Esophagus muscularis mucosa (tissue), 4 donors: ENCODE measurements around the gene KBTBD13. TPM values are rescaled to one million over a fixed set of nuclear protein-coding genes. Genes with fewer than 3 reads are reported as not detected.

Experiments used
- DNase-seq: peaks from one replicate; pipeline ENCODE4 v3.0.0-alpha.2; 2017; ENCODE audit errors: extremely low spot score
- H3K27ac ChIP-seq, 4 donors: fragments of 200-600 bp; sonication (generic); replicated peaks in 1 of 4; 1 replicate in 3 of 4; 2 replicates in 1 of 4; pipeline ENCODE4 v1.5.1; 2016 to 2019; ENCODE audit warnings: mild to moderate bottlenecking in 1 of 4
- H3K27me3 ChIP-seq, 4 donors: fragments of 200-600 bp; sonication (generic); one replicate each; pipeline versions ENCODE4 v1.5.1 to v1.6.0; 2016 to 2019
- H3K36me3 ChIP-seq, 4 donors: fragments of 200-600 bp; sonication (generic); one replicate each; pipeline ENCODE4 v1.5.1; 2016 to 2019
- H3K4me1 ChIP-seq, 4 donors: fragments of 200-600 bp; sonication (generic); one replicate each; pipeline ENCODE4 v1.5.1; 2016 to 2019
- H3K4me3 ChIP-seq, 4 donors: fragments of 200-600 bp; sonication (generic); 1 replicate in 2 of 4; 2 replicates in 2 of 4; pipeline ENCODE4 v1.5.1; 2016 to 2019; ENCODE audit warnings: mild to moderate bottlenecking in 4 of 4, moderate library complexity in 1 of 4
- H3K9me3 ChIP-seq, 4 donors: fragments of 200-600 bp; sonication (generic); 1 replicate in 3 of 4; 2 replicates in 1 of 4; pipeline ENCODE4 v1.5.1; 2016 to 2019
- EP300 ChIP-seq: sonication (generic); formaldehyde crosslinking; IDR thresholded peaks from one replicate; pipeline ENCODE4 v1.6.1; 2017; ENCODE audit warnings: antibody characterized with exemption
- POLR2A ChIP-seq: fragments of 450-650 bp; IDR thresholded peaks from one replicate; pipeline ENCODE4 v1.6.1; 2017; ENCODE audit warnings: antibody characterized with exemption, moderate library complexity, mild to moderate bottlenecking, low read depth
- POLR2AphosphoS5 ChIP-seq, 2 donors: sonication (generic); formaldehyde crosslinking; IDR thresholded peaks; one replicate each; pipeline ENCODE4 v1.6.1; 2017; ENCODE audit warnings: antibody characterized with exemption in 2 of 2
- WGBS: methylation state at CpG from one replicate; pipeline ENCODE4 v1.1.5; 2018; 5-methylcytosine and 5-hydroxymethylcytosine counted together
- intact Hi-C: fragments of 100-400 bp; cut with DNase I; formaldehyde crosslinking; loops from one replicate; pipeline ENCODE4 v1.15.1; 2023
- total RNA-seq, 4 donors: library from RNA; depleted of rRNA; stranded (reverse); fragments of >200 nt; gene quantifications; one replicate each; pipeline versions ENCODE4 v1.1.0 to v1.2.1, GENCODE V29; 2016
- TF ChIP-seq, protein P1 (sequence below), 3 experiments: fragments of 200-600 bp in 2 of 3; fragments of 450-650 bp in 1 of 3; sonication (generic) in 2 of 3; IDR thresholded peaks; one replicate each; pipeline ENCODE4 v1.5.1; 2017 to 2019; ENCODE audit warnings: antibody characterized with exemption in 3 of 3, mild to moderate bottlenecking in 2 of 3, moderate library complexity in 1 of 3

KBTBD13 gene
- total RNA-seq, 4 donors from 2014 or later, result 0.17 TPM; not detected in 3

DNA sequence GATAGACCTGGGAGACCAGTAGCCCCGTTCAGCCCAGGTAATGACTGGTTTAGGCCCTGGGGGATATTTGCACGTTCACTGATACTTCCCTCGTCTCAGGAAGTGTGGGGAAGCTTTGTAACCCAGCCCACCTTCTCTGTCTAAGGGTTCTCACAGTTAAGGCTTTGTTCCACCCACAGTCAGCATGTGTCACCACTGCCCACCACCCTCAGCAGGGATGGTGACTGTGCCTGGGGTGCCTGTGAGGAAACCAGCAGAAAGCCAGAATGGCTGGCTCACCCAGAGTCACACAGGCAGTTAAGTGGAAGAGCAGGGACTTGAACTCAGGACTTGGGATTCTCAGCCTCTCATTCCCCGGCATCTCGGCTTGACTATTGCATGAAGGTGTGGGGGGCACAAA is 5.2 kb downstream of the KBTBD13 start:
- H3K36me3 ChIP-seq, result no peaks in the 10 kb centered on the region
- intact Hi-C loops, result loop anchor here (10.0 kb wide), 1 partner anchor 237 kb away; the partner anchor contains the start of gene PLEKHO2
- no peak overlapping the region for H3K4me3 ChIP-seq
- no peaks in the 10 kb centered on the region for H3K9me3 ChIP-seq
- H3K27ac ChIP-seq, result peak overlapping the region; percentile 69 to 96 (median 93)
- 89% methylated on average over 5 of the region's 5 CpGs for WGBS
- TF ChIP-seq POLR2A (no peak), EP300 (no peak), POLR2AphosphoS5 (IDR thresholded peaks at IDR 0.05) (no peak)
- TF ChIP-seq, protein P1, sequence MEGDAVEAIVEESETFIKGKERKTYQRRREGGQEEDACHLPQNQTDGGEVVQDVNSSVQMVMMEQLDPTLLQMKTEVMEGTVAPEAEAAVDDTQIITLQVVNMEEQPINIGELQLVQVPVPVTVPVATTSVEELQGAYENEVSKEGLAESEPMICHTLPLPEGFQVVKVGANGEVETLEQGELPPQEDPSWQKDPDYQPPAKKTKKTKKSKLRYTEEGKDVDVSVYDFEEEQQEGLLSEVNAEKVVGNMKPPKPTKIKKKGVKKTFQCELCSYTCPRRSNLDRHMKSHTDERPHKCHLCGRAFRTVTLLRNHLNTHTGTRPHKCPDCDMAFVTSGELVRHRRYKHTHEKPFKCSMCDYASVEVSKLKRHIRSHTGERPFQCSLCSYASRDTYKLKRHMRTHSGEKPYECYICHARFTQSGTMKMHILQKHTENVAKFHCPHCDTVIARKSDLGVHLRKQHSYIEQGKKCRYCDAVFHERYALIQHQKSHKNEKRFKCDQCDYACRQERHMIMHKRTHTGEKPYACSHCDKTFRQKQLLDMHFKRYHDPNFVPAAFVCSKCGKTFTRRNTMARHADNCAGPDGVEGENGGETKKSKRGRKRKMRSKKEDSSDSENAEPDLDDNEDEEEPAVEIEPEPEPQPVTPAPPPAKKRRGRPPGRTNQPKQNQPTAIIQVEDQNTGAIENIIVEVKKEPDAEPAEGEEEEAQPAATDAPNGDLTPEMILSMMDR (IDR thresholded peaks at IDR 0.05), result no peak
- DNase-seq, result no peak
- peaks cover 0 to 12% (median 0%) of the 10 kb centered on the region in 4 donors for H3K27me3 ChIP-seq
- peaks cover 78 to 93% (median 82%) of the 10 kb centered on the region in 4 donors for H3K4me1 ChIP-seq

DNA sequence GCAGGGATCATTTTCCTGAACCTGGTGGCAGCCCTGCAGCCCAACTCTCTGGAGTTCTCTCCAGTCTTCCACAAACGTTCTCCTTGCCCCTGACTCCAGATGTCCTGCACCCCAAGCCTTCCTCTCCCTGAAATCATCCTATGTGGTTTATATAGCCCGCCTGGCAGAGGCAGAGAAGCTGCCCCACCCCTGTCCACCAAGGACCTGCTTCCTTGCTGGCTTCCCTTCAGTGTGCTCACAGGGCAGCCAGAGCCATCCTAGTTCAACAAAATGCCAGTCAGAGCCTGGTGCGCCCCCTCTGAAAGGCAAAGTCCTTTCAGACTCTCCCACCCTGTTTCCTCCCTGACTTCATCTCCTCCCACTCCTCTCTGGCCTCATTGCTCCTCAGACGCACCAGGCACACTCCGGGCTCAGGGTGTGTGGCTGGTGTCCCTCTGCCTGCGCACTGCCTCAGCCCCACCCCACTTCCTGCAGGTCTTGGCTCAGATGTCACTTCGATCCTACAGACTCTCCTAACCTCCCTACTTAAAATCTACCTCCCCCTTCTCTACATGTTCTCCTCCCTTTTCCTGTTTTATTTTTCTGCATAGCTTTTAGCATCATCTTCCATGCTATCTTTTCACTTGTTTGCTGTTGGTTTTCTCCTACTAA is 5.9 kb downstream of the KBTBD13 start:
- no peak overlapping the region for H3K4me3 ChIP-seq
- no peak for DNase-seq
- H3K36me3 ChIP-seq, result no peaks in the 10 kb centered on the region
- intact Hi-C loops, result loop anchor here (10.0 kb wide), 1 partner anchor 238 kb away; the partner anchor contains the start of gene PLEKHO2
- TF ChIP-seq POLR2AphosphoS5 (IDR thresholded peaks at IDR 0.05), result peak in 1 of 2 donors; percentile 24
- TF ChIP-seq EP300, result no peak
- H3K27me3 ChIP-seq, result peaks cover 0 to 5% (median 0%) of the 10 kb centered on the region in 4 donors
- WGBS, result 26% methylated on average over 7 of the region's 7 CpGs
- H3K9me3 ChIP-seq, result no peaks in the 10 kb centered on the region
- H3K27ac ChIP-seq, result peak overlapping the region; percentile 69 to 96 (median 93)
- H3K4me1 ChIP-seq, result peaks cover 78 to 93% (median 82%) of the 10 kb centered on the region in 4 donors

DNA sequence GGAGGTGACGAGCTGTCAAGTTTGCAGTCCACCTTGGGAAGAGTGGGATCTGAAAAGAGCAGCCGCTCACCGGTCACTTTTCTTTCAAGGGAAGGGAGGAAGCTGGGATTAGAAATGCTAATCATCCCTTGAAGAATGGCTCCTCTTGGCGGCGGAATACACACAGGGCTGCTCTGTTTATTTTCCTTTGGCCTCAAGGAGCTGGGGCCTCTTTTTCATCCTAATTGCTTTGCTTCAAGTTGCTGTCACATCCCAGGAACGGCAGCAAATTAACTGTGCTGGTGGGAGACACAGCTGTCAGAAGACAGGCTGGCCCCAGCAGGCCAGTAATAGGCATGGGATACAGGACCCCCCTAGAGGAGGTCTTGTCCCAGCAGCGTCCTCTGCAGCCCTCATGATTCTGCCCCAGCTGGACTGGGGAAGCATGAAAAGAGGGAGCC is 6.7 kb downstream of the KBTBD13 start:
- DNase-seq, result no peak
- 31% methylated on average over 7 of the region's 7 CpGs for WGBS
- H3K36me3 ChIP-seq, result no peaks in the 10 kb centered on the region
- intact Hi-C loops, result loop anchor here (10.0 kb wide), 1 partner anchor 238 kb away; the partner anchor contains the start of gene PLEKHO2
- no peaks in the 10 kb centered on the region for H3K27me3 ChIP-seq
- TF ChIP-seq POLR2A (no peak), EP300 (no peak), POLR2AphosphoS5 (IDR thresholded peaks at IDR 0.05) (peak; percentile 13 to 22)
- TF ChIP-seq, protein P1 (IDR thresholded peaks at IDR 0.05), result peak; percentile 48 to 74 (median 60)
- H3K4me1 ChIP-seq, result peaks cover 78 to 92% (median 82%) of the 10 kb centered on the region in 4 donors
- H3K4me3 ChIP-seq, result no peak overlapping the region
- no peaks in the 10 kb centered on the region for H3K9me3 ChIP-seq
- peak overlapping the region; percentile 69 to 96 (median 93) for H3K27ac ChIP-seq

DNA sequence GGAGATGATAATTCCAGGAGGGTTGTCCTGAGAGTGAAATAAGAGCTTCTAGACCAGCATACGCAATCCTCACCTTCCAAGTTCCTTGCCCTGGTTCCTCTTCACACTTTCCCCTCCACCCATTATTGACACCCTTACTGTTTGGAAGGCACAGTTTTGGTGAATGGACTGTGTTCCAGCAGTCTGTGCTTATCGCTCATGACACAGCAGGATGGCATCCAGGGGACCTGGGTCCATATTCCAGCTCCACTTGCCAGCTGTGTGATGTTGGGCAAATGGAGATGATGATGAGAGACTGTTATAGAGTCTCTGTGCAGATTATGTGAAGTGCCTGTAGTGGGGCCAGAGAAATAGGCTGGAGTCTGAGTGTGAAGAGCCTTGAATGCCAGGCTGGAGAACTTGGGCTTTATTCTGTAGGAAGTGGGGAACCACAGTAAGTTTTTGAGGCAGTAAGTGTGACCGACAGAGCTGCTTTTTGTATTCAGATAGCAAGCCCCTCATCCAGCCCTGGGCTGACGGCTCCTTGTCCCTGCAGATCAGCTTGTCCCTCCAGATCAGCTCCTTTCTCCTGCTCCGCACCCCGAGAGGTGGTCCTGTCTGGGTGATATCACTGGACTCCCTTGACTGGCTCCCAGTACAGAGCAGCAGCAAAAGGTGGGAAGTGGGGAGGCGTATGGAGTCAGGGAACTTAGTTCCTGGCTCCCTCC is 8.1 kb downstream of the KBTBD13 start:
- intact Hi-C loops, result loop anchor here (10.0 kb wide), 1 partner anchor 240 kb away; the partner anchor contains the start of gene PLEKHO2
- Histone ChIP-seq H3K36me3 (no peaks in the 10 kb centered on the region), H3K9me3 (no peaks in the 10 kb centered on the region), H3K4me3 (no peak overlapping the region), H3K27ac (peak overlapping the region; percentile 91 to 96 (median 95)), H3K27me3 (no peaks in the 10 kb centered on the region), H3K4me1 (peaks cover 90 to 94% (median 92%) of the 10 kb centered on the region in 4 donors)
- TF ChIP-seq EP300 (no peak), POLR2AphosphoS5 (IDR thresholded peaks at IDR 0.05) (no peak), POLR2A (no peak)
- TF ChIP-seq, protein P1 (IDR thresholded peaks at IDR 0.05), result no peak
- no peak for DNase-seq
- 84% methylated on average over 7 of the region's 7 CpGs for WGBS

DNA sequence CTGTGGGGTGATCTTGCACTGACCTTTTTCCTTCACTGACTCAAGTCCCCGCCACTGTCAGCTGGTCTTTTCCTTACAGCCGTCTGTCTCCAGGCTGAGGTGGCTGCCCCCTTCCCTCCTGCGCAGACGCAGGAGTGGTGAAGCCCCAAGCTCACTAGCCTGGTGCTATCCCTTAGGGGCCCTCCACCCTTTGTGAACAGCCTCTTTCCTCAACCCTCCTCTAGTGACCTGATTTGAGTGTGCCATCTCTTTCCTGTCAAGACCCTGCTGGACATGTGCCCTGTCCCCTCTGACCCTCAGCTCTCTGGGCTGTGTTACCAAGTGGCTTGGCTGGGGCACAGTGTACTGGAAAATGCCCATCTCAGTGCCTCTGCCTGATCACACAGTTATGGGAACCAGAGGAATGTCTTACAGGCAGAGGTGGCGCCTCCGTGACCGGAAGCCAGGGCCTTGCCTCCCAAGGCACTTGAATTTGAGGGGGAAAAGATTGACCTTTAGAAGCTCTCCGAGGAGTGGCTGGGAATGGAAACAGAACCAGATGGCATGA is 8.7 kb downstream of the KBTBD13 start:
- Histone ChIP-seq H3K9me3 (no peaks in the 10 kb centered on the region), H3K27ac (peak overlapping the region; percentile 91 to 96 (median 95)), H3K36me3 (no peaks in the 10 kb centered on the region), H3K4me3 (no peak overlapping the region), H3K27me3 (no peaks in the 10 kb centered on the region), H3K4me1 (peaks cover 97 to 98% (median 98%) of the 10 kb centered on the region in 4 donors)
- intact Hi-C loops, result loop anchor here (10.0 kb wide), 1 partner anchor 240 kb away; the partner anchor contains the start of gene PLEKHO2
- WGBS, result 76% methylated on average over 8 of the region's 8 CpGs
- no peak for DNase-seq
- TF ChIP-seq EP300, result peak; percentile 78
- peak in 1 of 2 donors; percentile 18 for TF ChIP-seq POLR2AphosphoS5 (IDR thresholded peaks at IDR 0.05)
- TF ChIP-seq POLR2A, result no peak
- TF ChIP-seq, protein P1 (IDR thresholded peaks at IDR 0.05), result no peak
